GM08714 (cell line): ENCODE measurements around the gene EFTUD2.

Source experiments
- H3K4me3 ChIP-seq: fragments of 200-500 bp; sonication (Bioruptor generic); 2 replicates; pipeline ENCODE4 v1.5.1; 2014; ENCODE audit warnings: mild to moderate bottlenecking, low read length, inconsistent platforms
- ZNF274 ChIP-seq: IDR thresholded peaks from 2 replicates; pipeline ENCODE4 v1.6.1; 2012; ENCODE audit warnings: mild to moderate bottlenecking, low read depth, low read length

EFTUD2 gene

GRCh38 chr17:44908761-44909326 is 9.6 kb upstream of the EFTUD2 start:
- no peak overlapping the region for H3K4me3 ChIP-seq
- no peak for TF ChIP-seq ZNF274

- no peak for TF ChIP-seq ZNF274
- no peak overlapping the region for H3K4me3 ChIP-seq
Observed at GRCh38 chr17:44907729-44908470, 8.7 kb upstream of the EFTUD2 start.

- no peak overlapping the region for H3K4me3 ChIP-seq
- TF ChIP-seq ZNF274: no peak
Observed at GRCh38 chr17:44906763-44907728, 7.8 kb upstream of the EFTUD2 start.

- no peak for TF ChIP-seq ZNF274
- H3K4me3 ChIP-seq: no peak overlapping the region
Observed at GRCh38 chr17:44906010-44906646, 6.9 kb upstream of the EFTUD2 start.

- H3K4me3 ChIP-seq: no peak overlapping the region
- no peak for TF ChIP-seq ZNF274
Observed at GRCh38 chr17:44905006-44906000, 6.1 kb upstream of the EFTUD2 start.

GRCh38 chr17:44904001-44904984 is 5.0 kb upstream of the EFTUD2 start:
- TF ChIP-seq ZNF274: no peak
- no peak overlapping the region for H3K4me3 ChIP-seq

- no peak for TF ChIP-seq ZNF274
- H3K4me3 ChIP-seq: no peak overlapping the region
Observed at GRCh38 chr17:44903012-44903685, 3.9 kb upstream of the EFTUD2 start.

- TF ChIP-seq ZNF274: no peak
- no peak overlapping the region for H3K4me3 ChIP-seq
Observed at GRCh38 chr17:44902135-44902760, 3.0 kb upstream of the EFTUD2 start.

GRCh38 chr17:44901411-44901921 is 2.2 kb upstream of the EFTUD2 start:
- no peak overlapping the region for H3K4me3 ChIP-seq
- no peak for TF ChIP-seq ZNF274

- no peak overlapping the region for H3K4me3 ChIP-seq
- TF ChIP-seq ZNF274: no peak
Observed at GRCh38 chr17:44900894-44901293, 1.6 kb upstream of the EFTUD2 start.

- TF ChIP-seq ZNF274: no peak
- H3K4me3 ChIP-seq: peak overlapping the region; percentile 74
Observed at GRCh38 chr17:44898768-44899073, 524 bp downstream of the EFTUD2 start.
